Measurements from ENCODE around the gene FAM3D. TPM values are rescaled to one million over a fixed set of nuclear protein-coding genes. Genes with fewer than 3 reads are reported as not detected.

FAM3D gene
- total and polyA plus RNA-seq, 9 of the 15 experiments (the other 6 are each of a cell fraction or from before 2014, with no cell fraction given): not detected

DNA sequence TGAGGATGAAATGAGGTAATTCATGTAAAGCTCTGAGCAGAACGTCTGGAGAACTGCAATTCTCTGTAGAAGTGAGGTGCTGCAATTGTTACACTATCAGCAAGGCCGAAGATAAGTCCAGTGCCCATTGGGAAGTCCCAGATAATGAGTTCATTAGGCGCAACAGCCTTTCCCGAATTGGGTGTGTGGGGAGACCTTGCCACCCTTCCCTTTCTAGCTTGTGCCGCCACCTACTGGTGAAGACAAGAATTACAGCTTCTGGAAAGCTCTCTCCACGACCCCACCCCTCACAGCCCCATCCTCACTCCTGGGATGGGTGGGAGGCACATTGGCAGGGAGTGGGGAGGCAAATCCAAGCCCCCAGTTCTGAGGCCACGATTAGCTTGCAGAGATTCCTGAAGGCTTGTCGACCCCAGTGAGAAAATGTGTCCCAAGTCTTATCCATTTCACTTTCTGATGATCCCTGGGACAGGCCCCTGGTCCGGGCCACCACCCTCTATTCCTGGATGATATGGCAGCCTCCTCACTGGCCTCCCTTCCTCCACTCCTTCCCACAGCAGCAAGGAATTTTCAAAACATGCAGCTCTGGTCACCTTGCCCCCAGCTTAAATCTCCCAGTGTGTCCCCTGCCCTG lies 36.4 kb downstream of the FAM3D start (continued):
- no peak for TF ChIP-seq CCNT2 (IDR thresholded peaks at IDR 0.05; ENCODE audit: borderline replicate concordance, extremely low read depth, insufficient read length, low read depth, low read length)
- TF ChIP-seq NR1H2 (CRISPR knock-in tag; IDR thresholded peaks at IDR 0.05): no peak
- peak; percentile 69 to 77 for TF ChIP-seq RAD21 (CRISPR knock-in tag; conservative IDR thresholded peaks at IDR 0.05 in 1 of 2, IDR thresholded peaks at IDR 0.05 in 1 of 2)
- no peak for TF ChIP-seq TARDBP (IDR thresholded peaks at IDR 0.05)
- TF ChIP-seq, protein P1, sequence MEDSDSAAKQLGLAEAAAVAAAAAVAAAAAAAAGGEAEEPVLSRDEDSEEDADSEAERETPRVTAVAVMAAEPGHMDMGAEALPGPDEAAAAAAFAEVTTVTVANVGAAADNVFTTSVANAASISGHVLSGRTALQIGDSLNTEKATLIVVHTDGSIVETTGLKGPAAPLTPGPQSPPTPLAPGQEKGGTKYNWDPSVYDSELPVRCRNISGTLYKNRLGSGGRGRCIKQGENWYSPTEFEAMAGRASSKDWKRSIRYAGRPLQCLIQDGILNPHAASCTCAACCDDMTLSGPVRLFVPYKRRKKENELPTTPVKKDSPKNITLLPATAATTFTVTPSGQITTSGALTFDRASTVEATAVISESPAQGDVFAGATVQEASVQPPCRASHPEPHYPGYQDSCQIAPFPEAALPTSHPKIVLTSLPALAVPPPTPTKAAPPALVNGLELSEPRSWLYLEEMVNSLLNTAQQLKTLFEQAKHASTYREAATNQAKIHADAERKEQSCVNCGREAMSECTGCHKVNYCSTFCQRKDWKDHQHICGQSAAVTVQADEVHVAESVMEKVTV (CRISPR knock-in tag; IDR thresholded peaks at IDR 0.05): peak; percentile 43; the same call in 1 of the 2 replicates
- no peak for TF ChIP-seq FOXJ2 (tag; IDR thresholded peaks at IDR 0.05)
- no peak for TF ChIP-seq TSC22D4 (tag; IDR thresholded peaks at IDR 0.05)
- TF ChIP-seq, protein P2, sequence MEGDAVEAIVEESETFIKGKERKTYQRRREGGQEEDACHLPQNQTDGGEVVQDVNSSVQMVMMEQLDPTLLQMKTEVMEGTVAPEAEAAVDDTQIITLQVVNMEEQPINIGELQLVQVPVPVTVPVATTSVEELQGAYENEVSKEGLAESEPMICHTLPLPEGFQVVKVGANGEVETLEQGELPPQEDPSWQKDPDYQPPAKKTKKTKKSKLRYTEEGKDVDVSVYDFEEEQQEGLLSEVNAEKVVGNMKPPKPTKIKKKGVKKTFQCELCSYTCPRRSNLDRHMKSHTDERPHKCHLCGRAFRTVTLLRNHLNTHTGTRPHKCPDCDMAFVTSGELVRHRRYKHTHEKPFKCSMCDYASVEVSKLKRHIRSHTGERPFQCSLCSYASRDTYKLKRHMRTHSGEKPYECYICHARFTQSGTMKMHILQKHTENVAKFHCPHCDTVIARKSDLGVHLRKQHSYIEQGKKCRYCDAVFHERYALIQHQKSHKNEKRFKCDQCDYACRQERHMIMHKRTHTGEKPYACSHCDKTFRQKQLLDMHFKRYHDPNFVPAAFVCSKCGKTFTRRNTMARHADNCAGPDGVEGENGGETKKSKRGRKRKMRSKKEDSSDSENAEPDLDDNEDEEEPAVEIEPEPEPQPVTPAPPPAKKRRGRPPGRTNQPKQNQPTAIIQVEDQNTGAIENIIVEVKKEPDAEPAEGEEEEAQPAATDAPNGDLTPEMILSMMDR (IDR thresholded peaks at IDR 0.05 in 2 of 3, conservative IDR thresholded peaks at IDR 0.05 in 1 of 3; ENCODE audit: insufficient read depth in 2 of 3, low read depth in 1 of 3, low read length in 3 of 3): peak; percentile 69 to 84 (median 79)
- TF ChIP-seq, protein P3, sequence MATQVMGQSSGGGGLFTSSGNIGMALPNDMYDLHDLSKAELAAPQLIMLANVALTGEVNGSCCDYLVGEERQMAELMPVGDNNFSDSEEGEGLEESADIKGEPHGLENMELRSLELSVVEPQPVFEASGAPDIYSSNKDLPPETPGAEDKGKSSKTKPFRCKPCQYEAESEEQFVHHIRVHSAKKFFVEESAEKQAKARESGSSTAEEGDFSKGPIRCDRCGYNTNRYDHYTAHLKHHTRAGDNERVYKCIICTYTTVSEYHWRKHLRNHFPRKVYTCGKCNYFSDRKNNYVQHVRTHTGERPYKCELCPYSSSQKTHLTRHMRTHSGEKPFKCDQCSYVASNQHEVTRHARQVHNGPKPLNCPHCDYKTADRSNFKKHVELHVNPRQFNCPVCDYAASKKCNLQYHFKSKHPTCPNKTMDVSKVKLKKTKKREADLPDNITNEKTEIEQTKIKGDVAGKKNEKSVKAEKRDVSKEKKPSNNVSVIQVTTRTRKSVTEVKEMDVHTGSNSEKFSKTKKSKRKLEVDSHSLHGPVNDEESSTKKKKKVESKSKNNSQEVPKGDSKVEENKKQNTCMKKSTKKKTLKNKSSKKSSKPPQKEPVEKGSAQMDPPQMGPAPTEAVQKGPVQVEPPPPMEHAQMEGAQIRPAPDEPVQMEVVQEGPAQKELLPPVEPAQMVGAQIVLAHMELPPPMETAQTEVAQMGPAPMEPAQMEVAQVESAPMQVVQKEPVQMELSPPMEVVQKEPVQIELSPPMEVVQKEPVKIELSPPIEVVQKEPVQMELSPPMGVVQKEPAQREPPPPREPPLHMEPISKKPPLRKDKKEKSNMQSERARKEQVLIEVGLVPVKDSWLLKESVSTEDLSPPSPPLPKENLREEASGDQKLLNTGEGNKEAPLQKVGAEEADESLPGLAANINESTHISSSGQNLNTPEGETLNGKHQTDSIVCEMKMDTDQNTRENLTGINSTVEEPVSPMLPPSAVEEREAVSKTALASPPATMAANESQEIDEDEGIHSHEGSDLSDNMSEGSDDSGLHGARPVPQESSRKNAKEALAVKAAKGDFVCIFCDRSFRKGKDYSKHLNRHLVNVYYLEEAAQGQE (IDR thresholded peaks at IDR 0.05; ENCODE audit: borderline replicate concordance): peak; percentile 49; the same call in 1 of the 2 replicates
- TF ChIP-seq, protein P3 (CRISPR knock-in tag; IDR thresholded peaks at IDR 0.05; ENCODE audit: low read depth): no peak
- TF ChIP-seq MIER1 (IDR thresholded peaks at IDR 0.05; ENCODE audit: low read depth): no peak
- TF ChIP-seq STAG1 (CRISPR knock-in tag; IDR thresholded peaks at IDR 0.05; ENCODE audit: borderline replicate concordance): peak; percentile 45; the same call in 1 of the 2 replicates

Data from K562 (cell line).